Eye (tissue), 1 donor: ENCODE results near the gene KIAA0040.

ENCODE experiments used
- DNase-seq: peaks from one replicate; pipeline ENCODE4 v3.0.0-alpha.2; 2015

Gene KIAA0040

DNA sequence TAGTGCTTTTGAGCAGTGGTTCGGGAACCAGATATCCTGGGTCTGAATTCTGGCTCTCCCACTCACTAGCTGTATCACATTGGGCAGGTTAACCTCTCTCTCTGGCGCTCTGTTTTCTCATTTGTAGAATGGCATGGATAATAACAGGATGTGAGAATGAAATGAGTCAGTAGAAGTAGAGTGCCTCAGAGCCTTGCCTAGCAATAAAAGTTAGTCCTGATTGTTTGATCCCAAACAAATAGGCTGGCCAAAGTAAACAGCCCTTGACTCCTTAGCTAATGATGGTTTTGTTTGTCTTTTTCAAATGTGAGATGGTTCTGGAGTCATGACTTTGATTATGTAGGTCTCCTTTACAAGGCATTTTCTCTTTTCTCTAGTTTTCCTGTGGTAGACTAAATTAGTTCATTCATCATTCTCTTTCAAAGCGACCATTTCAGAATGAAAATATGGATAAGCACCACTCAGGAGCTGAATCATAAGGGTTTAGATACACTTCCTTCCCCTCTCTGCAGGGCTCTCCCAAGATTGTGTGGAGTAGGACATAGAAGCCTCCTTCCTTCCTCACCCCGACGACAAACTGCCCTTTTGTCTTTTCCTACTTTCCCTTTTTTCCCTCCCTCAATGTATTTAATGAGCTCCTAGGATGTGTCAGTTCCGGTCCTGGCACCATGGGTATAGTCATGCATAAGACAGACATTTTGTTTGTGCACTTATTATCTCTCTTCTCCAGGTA lies 23.1 kb downstream of the KIAA0040 start:
- no peak for DNase-seq

DNA sequence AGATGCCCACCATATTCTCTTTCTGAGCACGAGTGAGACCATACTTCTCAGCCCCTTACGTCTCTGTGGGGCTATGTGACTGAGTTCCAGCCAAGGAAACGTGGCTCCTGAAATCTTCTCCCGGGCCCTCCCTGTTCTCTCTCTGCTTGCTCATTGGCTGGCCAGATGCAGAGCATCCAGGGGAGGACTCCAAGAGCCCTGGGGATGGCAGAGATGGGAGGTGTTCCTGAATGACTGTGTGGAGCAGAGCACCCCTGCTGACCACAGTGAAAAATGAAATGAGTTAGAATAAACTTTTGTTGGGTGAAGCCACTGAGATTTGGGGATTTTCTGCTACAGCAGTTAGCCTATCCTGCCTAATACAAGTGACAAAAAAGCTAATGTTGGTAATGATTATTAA lies 23.8 kb downstream of the KIAA0040 start:
- DNase-seq, result no peak

GRCh38 chr1:175167861-175168260 lies 24.7 kb downstream of the KIAA0040 start:
- DNase-seq, result no peak

GRCh38 chr1:175166746-175167145 lies 25.8 kb downstream of the KIAA0040 start:
- no peak for DNase-seq

DNA sequence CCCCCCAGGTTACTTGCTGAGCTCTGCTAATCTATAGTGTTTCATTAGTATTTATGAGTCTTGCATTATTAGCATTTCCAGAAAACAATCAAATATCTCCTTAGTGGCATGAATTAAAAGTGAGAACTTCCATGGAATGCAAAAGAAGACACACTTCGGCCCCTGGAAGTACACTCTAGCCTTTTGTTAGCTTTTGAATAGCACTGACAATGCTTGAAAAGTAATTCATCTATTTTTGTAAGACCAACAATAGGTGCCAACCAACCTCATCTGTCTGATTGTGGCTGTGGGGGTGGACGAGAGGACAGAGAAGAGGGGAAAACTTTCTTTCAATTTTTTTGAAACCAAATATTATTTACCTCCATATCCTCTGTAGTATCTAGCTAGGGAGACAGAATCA lies 27.8 kb downstream of the KIAA0040 start:
- DNase-seq, result no peak

GRCh38 chr1:175163702-175164101 lies 28.9 kb downstream of the KIAA0040 start:
- DNase-seq, result no peak

DNA sequence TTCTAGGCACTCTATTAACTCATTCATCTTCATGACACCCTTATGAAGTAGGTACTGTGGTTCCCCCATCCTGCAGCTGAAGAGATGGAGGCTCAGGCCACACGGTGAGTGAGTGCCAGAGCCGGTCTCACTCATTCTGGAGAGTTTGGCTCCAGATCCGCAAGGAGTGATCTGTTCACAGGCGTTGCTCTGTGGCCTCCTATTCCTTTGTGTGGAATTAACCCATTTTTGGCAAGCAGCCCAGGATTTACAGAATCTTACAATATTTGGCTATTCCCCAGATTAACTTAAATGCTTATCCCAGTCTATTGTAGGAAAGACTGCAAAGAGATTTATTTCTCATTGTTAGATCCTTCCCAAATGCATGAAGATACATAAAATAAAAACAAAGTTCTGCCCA lies 29.6 kb downstream of the KIAA0040 start:
- DNase-seq, result peak; percentile 66

- DNase-seq, result peak; percentile 26
These were observed 34.4 kb downstream of the KIAA0040 start for GRCh38 chr1:175158170-175158591.

DNA sequence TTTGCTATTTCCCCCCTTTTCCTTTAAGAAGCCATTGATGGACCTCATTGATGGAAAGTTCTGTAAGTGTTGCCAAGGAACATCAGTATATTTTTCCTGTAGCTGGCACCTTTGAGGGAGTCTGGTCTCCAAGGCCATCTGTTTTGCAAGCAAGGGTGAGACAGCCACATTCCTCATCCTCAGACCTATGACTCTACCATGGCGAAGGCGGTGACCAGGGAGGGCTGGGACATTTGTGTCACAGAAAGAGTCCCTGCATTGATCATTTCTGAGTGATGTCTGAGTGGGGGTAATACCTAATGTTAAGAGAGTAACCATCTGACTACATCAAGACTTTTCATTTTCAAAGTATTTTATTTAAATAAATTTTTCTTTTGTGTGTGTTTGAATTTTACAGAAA lies 35.4 kb downstream of the KIAA0040 start:
- no peak for DNase-seq

DNA sequence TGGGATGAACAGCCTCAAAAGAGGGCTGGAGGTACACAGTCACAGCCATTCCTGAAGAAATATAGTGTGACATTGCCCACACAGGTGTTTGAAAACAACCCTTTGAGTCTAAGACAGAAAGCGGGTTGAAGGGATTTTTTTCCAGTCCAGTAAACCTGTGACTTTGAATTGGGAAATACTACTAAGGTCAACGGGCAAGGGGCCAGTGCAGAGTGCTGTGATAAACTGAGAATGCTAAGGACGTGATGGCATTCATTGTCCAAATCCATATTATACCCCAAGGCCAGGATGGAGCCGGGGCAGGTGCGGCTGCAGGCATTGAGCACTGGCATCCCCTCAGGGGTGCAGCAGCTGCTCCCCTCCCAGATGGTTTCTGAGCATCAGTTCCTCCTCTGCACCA lies 36.6 kb downstream of the KIAA0040 start:
- no peak for DNase-seq

DNA sequence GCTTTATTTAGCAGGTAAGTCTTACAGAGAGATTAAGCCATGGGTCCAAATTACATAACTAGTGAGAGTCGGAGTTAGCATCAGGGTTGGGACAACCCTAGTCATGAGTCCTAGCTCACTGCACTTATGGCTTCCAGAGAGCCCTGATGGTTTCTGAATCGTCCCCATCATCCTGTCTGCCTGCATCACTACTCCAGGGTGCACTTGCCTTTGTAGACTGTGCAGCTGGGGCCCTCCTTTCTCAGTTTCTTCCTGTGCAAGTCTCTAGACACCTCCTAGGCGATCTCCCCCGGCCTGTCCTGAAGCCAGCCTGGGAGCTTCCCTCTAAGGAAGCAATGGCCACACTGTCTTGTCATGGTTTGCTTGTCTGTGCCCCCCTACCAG lies 37.1 kb downstream of the KIAA0040 start:
- DNase-seq, result no peak

GRCh38 chr1:175154629-175155472 lies 37.7 kb downstream of the KIAA0040 start:
- DNase-seq, result peak; percentile 76

- DNase-seq, result peak; percentile 86
These were observed 40.4 kb downstream of the KIAA0040 start for GRCh38 chr1:175152006-175152652.

DNA sequence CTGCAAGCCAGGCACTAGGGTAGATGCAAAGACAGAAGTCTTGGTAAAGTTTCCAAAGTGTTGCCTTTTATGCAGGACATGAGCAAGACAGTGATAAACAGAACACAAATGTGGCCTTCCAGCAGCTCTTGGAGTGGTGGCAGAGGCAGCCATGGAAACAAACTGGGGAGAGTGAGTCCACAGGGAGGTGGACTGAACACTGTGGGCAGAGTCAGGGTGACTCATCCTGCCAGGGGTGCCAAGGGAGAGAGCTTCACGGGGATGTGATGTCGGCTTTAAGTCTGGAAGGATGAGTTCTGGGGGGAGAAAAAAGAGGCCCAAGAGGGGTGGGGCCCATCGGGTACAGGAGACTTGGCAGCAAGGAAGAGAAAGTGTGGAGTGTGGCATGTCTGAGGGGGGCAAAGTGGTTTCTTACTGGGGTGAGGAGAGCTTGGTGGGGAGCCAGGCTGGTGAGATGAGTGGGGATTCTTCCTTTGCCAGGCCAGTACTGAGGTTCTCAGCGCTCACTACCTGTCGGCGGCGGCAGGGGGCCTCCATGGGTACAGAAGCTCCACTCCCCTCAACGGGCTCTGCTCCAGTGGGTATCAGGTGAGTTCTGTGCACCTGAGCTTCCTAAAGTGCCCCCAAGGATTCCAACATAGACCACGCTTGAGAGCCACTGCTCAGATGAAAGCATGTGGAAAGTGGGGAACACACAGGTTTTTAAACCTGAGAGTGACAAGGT lies 41.8 kb downstream of the KIAA0040 start:
- no peak for DNase-seq

DNA sequence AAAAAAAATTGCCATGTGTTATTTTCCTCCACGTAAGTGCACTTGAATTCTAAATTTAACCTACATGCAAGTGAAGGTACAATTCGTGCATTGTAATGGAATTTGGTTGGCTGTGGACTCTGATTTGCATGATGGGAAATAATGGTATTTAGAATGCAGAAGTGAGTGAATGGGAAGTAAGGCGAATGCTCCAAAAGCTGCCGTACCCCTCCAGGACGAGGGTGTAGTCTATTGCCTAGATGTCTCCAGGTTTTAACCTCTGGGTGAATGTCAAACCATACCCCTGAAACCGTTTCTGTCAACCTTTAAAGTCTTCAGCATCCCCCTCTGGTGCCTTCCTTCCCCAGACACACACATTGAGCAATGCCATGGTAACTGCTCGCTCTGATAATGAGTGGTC lies 44.5 kb downstream of the KIAA0040 start:
- DNase-seq, result no peak

DNA sequence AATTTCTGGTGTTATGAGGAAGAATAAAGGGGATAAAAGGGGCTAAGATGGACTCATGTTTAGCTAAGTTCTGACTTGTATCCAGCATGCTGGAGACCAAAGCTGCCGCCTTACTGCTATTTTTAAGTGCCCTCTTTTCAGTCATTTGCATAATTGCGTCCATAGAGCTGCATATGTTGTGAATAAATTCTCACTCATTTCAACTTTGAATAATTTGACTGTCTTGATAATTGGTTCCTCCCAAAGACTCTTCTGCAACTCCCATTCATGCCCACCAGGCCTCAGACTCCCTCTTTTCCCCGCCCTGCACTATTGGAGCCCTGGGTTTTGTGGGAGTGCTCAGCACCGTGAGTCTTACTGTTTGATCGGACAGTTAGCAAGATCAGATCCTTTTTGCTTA lies 45.0 kb downstream of the KIAA0040 start:
- DNase-seq, result no peak

GRCh38 chr1:175146529-175147213 lies 45.9 kb downstream of the KIAA0040 start:
- peak; percentile 89 for DNase-seq

DNA sequence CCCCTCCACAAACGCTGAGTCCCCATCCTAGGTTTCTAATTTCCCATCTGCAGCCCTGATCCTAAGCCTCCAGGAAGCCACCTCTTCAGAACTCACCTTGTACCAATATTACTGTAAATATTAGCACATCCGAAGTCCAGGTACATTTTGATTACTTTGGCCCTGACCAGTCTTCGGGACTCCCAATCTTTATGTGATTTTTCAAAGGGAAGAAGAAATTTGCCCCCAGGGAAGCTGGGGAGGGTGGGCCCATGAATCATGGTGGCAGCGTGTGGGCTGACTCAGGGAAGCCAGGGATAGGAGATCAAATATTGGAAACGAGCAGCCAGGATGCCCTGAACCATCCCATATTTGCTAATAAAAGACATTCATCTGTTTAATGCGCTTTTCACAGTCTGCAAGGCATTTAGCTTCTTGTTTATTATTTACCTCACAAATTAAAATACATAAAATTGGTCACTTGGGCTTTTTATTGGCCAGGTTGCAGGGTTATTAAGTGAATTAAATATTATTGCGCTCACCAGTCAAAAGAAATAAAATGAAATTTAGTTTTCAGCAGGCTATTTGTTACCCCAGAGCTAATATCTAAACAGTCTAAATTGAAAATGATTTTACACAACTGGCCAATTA lies 46.6 kb downstream of the KIAA0040 start:
- DNase-seq, result no peak

- DNase-seq, result no peak
These were observed 54.0 kb downstream of the KIAA0040 start for GRCh38 chr1:175138579-175138978.

- no peak for DNase-seq
These were observed 55.2 kb downstream of the KIAA0040 start for GRCh38 chr1:175137369-175137768.

DNA sequence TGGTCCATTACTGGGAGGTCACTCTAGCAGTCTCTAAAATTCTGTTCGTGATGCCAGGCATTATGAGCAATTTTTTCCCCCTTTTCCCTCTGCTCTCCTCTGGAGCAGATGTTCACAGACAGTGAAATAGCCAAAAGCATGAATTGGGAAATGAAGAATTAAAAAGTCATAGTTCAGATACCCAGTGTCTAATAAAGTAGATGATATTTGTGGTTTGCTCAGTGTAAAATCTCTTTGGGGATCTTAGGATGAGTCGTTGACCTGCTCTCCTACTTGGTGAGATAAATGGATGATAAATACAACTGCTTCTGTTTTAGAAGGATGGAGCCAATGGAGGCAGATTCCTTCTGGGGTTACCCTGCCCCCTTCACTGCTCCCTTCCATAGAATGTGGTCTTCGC lies 56.3 kb downstream of the KIAA0040 start:
- DNase-seq, result no peak

- no peak for DNase-seq
These were observed 58.1 kb downstream of the KIAA0040 start for GRCh38 chr1:175134500-175134899.
